HepG2 (cell line): ENCODE measurements around the gene CNTRL. TPM values are rescaled to one million over a fixed set of nuclear protein-coding genes. Genes with fewer than 3 reads are reported as not detected.

Source experiments
- ATAC-seq: fragments of 200-7000 bp; cut with Tn5 transposase; 3 replicates; pipeline ENCODE4 v1.9.1; 2020; ENCODE audit warnings: mild to moderate bottlenecking, moderate library complexity
- BruUV-seq: library from RNA; stranded (reverse); fragments of 400-500 nt; replicated peaks from 2 replicates; lab custom pipeline; 2021; lab: Mats Ljungman, UMichigan
- CTCF ChIA-PET: fragments of 300-600 bp; formaldehyde crosslinking; extraction: SDS; loops from one replicate; lab custom pipeline; 2021; ENCODE audit warnings: low total read pairs, inconsistent platforms, low intra/inter-chr PET ratio; lab: Yijun Ruan, JAX
- POLR2A ChIA-PET: fragments of 350-600 bp; sonication (Branson Sonifier 250); formaldehyde crosslinking; loops from one replicate; lab custom pipeline; 2020; ENCODE audit warnings: antibody characterized with exemption, inconsistent platforms; lab: Yijun Ruan, JAX
- DNase-seq: peaks from one replicate; pipeline ENCODE4 v3.0.0-alpha.2; 2015; ENCODE audit warnings: low spot score
- FAIRE-seq: peaks from 3 replicates; lab custom pipeline; 2011; peaks lifted over from hg19 to GRCh38; lab: Jason Lieb, UNC
- H2AFZ ChIP-seq: one replicate; pipeline ENCODE4 v1.6.1; 2011; ENCODE audit warnings: low read length, inconsistent platforms
- H3K27ac ChIP-seq: fragments of 300-600 bp; 3 replicates; pipeline ENCODE4 v1.8.0; 2011; ENCODE audit warnings: mixed run types, mild to moderate bottlenecking, mixed read lengths, low read length, inconsistent platforms; ENCODE audit not compliant: insufficient read depth; ENCODE audit errors: extremely low read length
- H3K27me3 ChIP-seq, 2 experiments: fragments of 200-600 bp in 1 of 2; 2 replicates in 1 of 2; 3 replicates in 1 of 2; pipeline versions ENCODE4 v1.6.0 to v1.8.0; 2011; ENCODE audit warnings: low read length in 2 of 2, mild to moderate bottlenecking in 2 of 2, moderate library complexity in 2 of 2, inconsistent platforms in 1 of 2; ENCODE audit not compliant: insufficient read depth in 2 of 2, control insufficient read depth in 1 of 2
- H3K36me3 ChIP-seq, 2 experiments: fragments of 200-600 bp in 1 of 2; replicated peaks in 1 of 2; 2 replicates in 1 of 2; 3 replicates in 1 of 2; pipeline versions ENCODE4 v1.5.1 to v1.8.0; 2011; ENCODE audit warnings: low read length in 2 of 2, inconsistent platforms in 1 of 2; ENCODE audit not compliant: insufficient read depth in 2 of 2, control insufficient read depth in 1 of 2
- H3K4me1 ChIP-seq: 2 replicates; pipeline ENCODE4 v1.5.1; 2012; ENCODE audit warnings: low read length, inconsistent platforms; ENCODE audit not compliant: insufficient read depth
- H3K4me2 ChIP-seq: 2 replicates; pipeline ENCODE4 v1.6.0; 2011; ENCODE audit warnings: low read depth, low read length, inconsistent platforms
- H3K4me3 ChIP-seq, 3 experiments: fragments of 200-600 bp in 1 of 3; sonication (generic), shearing (Covaris generic) in 1 of 3; replicated peaks in 1 of 3; 2 replicates each; pipeline ENCODE4 v1.5.1; 2011 to 2016; ENCODE audit warnings: low read length in 3 of 3, inconsistent platforms in 2 of 3, low read depth in 2 of 3, mild to moderate bottlenecking in 2 of 3, control low read depth in 1 of 3, mixed read lengths in 1 of 3; ENCODE audit not compliant: insufficient read depth in 1 of 3
- H3K79me2 ChIP-seq: one replicate; pipeline ENCODE4 v1.6.1; 2011; ENCODE audit warnings: low read length, inconsistent platforms; ENCODE audit not compliant: insufficient read depth
- H3K9ac ChIP-seq: 2 replicates; pipeline ENCODE4 v1.6.0; 2011; ENCODE audit warnings: mild to moderate bottlenecking, low read depth, low read length, inconsistent platforms; ENCODE audit not compliant: insufficient read depth
- H3K9me3 ChIP-seq: 2 replicates; pipeline ENCODE4 v1.5.1; 2012; ENCODE audit warnings: mild to moderate bottlenecking, low read length
- H4K20me1 ChIP-seq: 2 replicates; pipeline ENCODE4 v1.6.0; 2011; ENCODE audit warnings: inconsistent platforms, mild to moderate bottlenecking, low read length, moderate library complexity; ENCODE audit not compliant: insufficient read depth
- DNMT1 ChIP-seq: sonication (generic); formaldehyde crosslinking; IDR thresholded peaks from 2 replicates; pipeline ENCODE4 v1.5.1; 2020; ENCODE audit warnings: mild to moderate bottlenecking, missing genetic modification reagents
- HCFC1 ChIP-seq: fragments of 150-350 bp; IDR thresholded peaks from 2 replicates; pipeline ENCODE4 v1.6.1; 2014; ENCODE audit warnings: low read depth, low read length
- HNRNPL ChIP-seq: fragments of 200-400 bp; formaldehyde crosslinking; IDR thresholded peaks from 2 replicates; pipeline ENCODE4 v1.6.1; 2017; ENCODE audit warnings: mild to moderate bottlenecking, low read depth, low read length
- JARID2 ChIP-seq: sonication (generic); formaldehyde crosslinking; IDR thresholded peaks from 2 replicates; pipeline ENCODE4 v1.8.1; 2023; ENCODE audit warnings: missing genetic modification reagents, inconsistent platforms; ENCODE audit not compliant: insufficient replicate concordance
- MIER2 ChIP-seq: IDR thresholded peaks from 2 replicates; pipeline ENCODE4 v1.6.1; 2016; ENCODE audit warnings: missing biosample characterization, missing genetic modification reagents
- POLR2AphosphoS5 ChIP-seq: IDR thresholded peaks from 2 replicates; pipeline ENCODE4 v1.6.1; 2012; ENCODE audit warnings: low read depth, low read length
- SIX4 ChIP-seq: sonication (generic); formaldehyde crosslinking; IDR thresholded peaks from 2 replicates; pipeline ENCODE4 v1.4.0; 2020; ENCODE audit warnings: missing genetic modification reagents
- SP1 ChIP-seq, 2 experiments: fragments of 450-650 bp in 1 of 2; sonication (generic) in 1 of 2; formaldehyde crosslinking in 1 of 2; IDR thresholded peaks; 2 replicates each; pipeline versions ENCODE4 v1.4.0 to v1.6.1; 2016 to 2020; ENCODE audit warnings: missing genetic modification reagents in 1 of 2
- SRY ChIP-seq: sonication (generic); formaldehyde crosslinking; IDR thresholded peaks from 2 replicates; pipeline ENCODE4 v1.8.0; 2022; ENCODE audit warnings: mild to moderate bottlenecking, missing genetic modification reagents
- TFE3 ChIP-seq: IDR thresholded peaks from 2 replicates; pipeline ENCODE4 v1.6.1; 2016
- TRIM24 ChIP-seq: sonication (generic); formaldehyde crosslinking; IDR thresholded peaks from 2 replicates; pipeline ENCODE4 v1.8.0; 2022; ENCODE audit warnings: mild to moderate bottlenecking, missing genetic modification reagents
- ZFP36L1 ChIP-seq: sonication (generic); formaldehyde crosslinking; IDR thresholded peaks from 2 replicates; pipeline ENCODE4 v1.8.0; 2022; ENCODE audit warnings: mild to moderate bottlenecking, missing genetic modification reagents, moderate library complexity
- ZFY ChIP-seq: sonication (generic); formaldehyde crosslinking; IDR thresholded peaks from 2 replicates; pipeline ENCODE4 v1.4.0; 2020; ENCODE audit warnings: missing genetic modification reagents
- ZNF232 ChIP-seq: sonication (generic); formaldehyde crosslinking; IDR thresholded peaks from 2 replicates; pipeline ENCODE4 v1.4.0; 2020; ENCODE audit warnings: missing genetic modification reagents, borderline replicate concordance
- ZNF484 ChIP-seq: sonication (generic); formaldehyde crosslinking; IDR thresholded peaks from 2 replicates; pipeline ENCODE4 v1.5.1; 2020; ENCODE audit warnings: mild to moderate bottlenecking, low read depth, missing genetic modification reagents, borderline replicate concordance
- ZNF569 ChIP-seq: sonication (generic); formaldehyde crosslinking; IDR thresholded peaks from 2 replicates; pipeline ENCODE4 v1.5.0; 2020; ENCODE audit warnings: mild to moderate bottlenecking, missing genetic modification reagents, moderate library complexity, borderline replicate concordance
- WGBS: methylation state at CpG from one replicate; pipeline ENCODE4 v1.1.6; 2017; ENCODE audit warnings: low lambda C conversion rate; 5-methylcytosine and 5-hydroxymethylcytosine counted together
- in situ Hi-C: cut with HindIII; loops from 2 replicates; pipeline ENCODE4 v1.10.0; 2017; ENCODE audit warnings: low pct_unique_long_range_greater_than_20kb; ENCODE audit not compliant: extremely low pct_ligation_motif_present
- intact Hi-C: fragments of 100-400 bp; cut with micrococcal nuclease; formaldehyde crosslinking; loops from one replicate; pipeline ENCODE4 v1.10.0; 2022; ENCODE audit not compliant: unreplicated experiment
- polyA plus RNA-seq, 8 experiments: library from polyadenylated mRNA; depleted of rRNA in 3 of 8; stranded (reverse) in 7 of 8; unstranded in 1 of 8; fragments of >200 nt; fragmentation: Illumina TruSeq in 4 of 8; extraction: Trizol in 4 of 8; gene quantifications; 2 replicates each; pipeline versions ENCODE4 v1.2.1 to v1.2.3, GENCODE V29; 2011 to 2016; ENCODE audit warnings: low read depth in 4 of 8, missing spikeins in 1 of 8, mixed read lengths in 1 of 8; ENCODE audit not compliant: insufficient read depth in 1 of 8
- total RNA-seq, 5 experiments: library from RNA; depleted of rRNA; stranded (reverse); fragments of >200 nt; fragmentation: Illumina TruSeq; extraction: Trizol; gene quantifications; 2 replicates each; pipeline ENCODE4 v1.2.3, GENCODE V29; 2016; ENCODE audit warnings: low read depth in 1 of 5
- TF ChIP-seq, protein P1 (sequence below): sonication (generic); formaldehyde crosslinking; IDR thresholded peaks from 2 replicates; pipeline ENCODE4 v1.4.0; 2020; ENCODE audit warnings: missing genetic modification reagents
- TF ChIP-seq, protein P2 (sequence below): sonication (generic); formaldehyde crosslinking; conservative IDR thresholded peaks from 2 replicates; pipeline ENCODE4 v1.4.0; 2020; ENCODE audit warnings: missing genetic modification reagents

CNTRL gene
- total and polyA plus RNA-seq, 2 of the 13 experiments (the other 11 are each of a cell fraction or from before 2014, with no cell fraction given): 7.5 to 11.8 TPM

- no peak overlapping the region for H3K4me2 ChIP-seq
- H3K4me1 ChIP-seq: no peaks in the 10 kb centered on the region
- no peak for FAIRE-seq
- H3K9ac ChIP-seq: no peak overlapping the region
- no peak overlapping the region for H3K4me3 ChIP-seq
- no peak for ATAC-seq
- WGBS: 99% methylated on average over 2 of the region's 2 CpGs
- POLR2A ChIA-PET: no interaction called here
- peaks cover 4 to 45% of the 10 kb centered on the region in 2 experiments; a peak in 4 of 5 replicates for H3K36me3 ChIP-seq
- H3K27me3 ChIP-seq: no peaks in the 10 kb centered on the region
- TF ChIP-seq TRIM24 (CRISPR knock-in tag): no peak
- no peak for TF ChIP-seq POLR2AphosphoS5
- no peak for TF ChIP-seq MIER2 (CRISPR knock-in tag)
- TF ChIP-seq ZFP36L1: no peak
- no peak for TF ChIP-seq TFE3
- TF ChIP-seq DNMT1: no peak
- TF ChIP-seq, protein P1, sequence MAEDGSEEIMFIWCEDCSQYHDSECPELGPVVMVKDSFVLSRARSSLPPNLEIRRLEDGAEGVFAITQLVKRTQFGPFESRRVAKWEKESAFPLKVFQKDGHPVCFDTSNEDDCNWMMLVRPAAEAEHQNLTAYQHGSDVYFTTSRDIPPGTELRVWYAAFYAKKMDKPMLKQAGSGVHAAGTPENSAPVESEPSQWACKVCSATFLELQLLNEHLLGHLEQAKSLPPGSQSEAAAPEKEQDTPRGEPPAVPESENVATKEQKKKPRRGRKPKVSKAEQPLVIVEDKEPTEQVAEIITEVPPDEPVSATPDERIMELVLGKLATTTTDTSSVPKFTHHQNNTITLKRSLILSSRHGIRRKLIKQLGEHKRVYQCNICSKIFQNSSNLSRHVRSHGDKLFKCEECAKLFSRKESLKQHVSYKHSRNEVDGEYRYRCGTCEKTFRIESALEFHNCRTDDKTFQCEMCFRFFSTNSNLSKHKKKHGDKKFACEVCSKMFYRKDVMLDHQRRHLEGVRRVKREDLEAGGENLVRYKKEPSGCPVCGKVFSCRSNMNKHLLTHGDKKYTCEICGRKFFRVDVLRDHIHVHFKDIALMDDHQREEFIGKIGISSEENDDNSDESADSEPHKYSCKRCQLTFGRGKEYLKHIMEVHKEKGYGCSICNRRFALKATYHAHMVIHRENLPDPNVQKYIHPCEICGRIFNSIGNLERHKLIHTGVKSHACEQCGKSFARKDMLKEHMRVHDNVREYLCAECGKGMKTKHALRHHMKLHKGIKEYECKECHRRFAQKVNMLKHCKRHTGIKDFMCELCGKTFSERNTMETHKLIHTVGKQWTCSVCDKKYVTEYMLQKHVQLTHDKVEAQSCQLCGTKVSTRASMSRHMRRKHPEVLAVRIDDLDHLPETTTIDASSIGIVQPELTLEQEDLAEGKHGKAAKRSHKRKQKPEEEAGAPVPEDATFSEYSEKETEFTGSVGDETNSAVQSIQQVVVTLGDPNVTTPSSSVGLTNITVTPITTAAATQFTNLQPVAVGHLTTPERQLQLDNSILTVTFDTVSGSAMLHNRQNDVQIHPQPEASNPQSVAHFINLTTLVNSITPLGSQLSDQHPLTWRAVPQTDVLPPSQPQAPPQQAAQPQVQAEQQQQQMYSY: no peak
- TF ChIP-seq SP1 (IDR thresholded peaks at IDR 0.05): no peak
- no peak for TF ChIP-seq SP1 (CRISPR knock-in tag; IDR thresholded peaks at IDR 0.05)
- no peak for TF ChIP-seq ZNF569
- TF ChIP-seq ZFY (CRISPR knock-in tag): no peak
- TF ChIP-seq, protein P2, sequence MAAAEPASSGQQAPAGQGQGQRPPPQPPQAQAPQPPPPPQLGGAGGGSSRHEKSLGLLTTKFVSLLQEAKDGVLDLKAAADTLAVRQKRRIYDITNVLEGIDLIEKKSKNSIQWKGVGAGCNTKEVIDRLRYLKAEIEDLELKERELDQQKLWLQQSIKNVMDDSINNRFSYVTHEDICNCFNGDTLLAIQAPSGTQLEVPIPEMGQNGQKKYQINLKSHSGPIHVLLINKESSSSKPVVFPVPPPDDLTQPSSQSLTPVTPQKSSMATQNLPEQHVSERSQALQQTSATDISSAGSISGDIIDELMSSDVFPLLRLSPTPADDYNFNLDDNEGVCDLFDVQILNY: no peak
- TF ChIP-seq SRY: no peak
- TF ChIP-seq ZNF232 (CRISPR knock-in tag): no peak
- no peak for TF ChIP-seq SIX4 (CRISPR knock-in tag)
- TF ChIP-seq JARID2 (CRISPR knock-in tag): no peak
- no peak for TF ChIP-seq ZNF484 (CRISPR knock-in tag)
- TF ChIP-seq HNRNPL: no peak
- no peak for TF ChIP-seq HCFC1
- TF ChIP-seq, all 625 proteins: peak for 0
- Histone ChIP-seq H4K20me1 (0 out of 2 replicates have a peak, but pooled peaks cover 3% of the 10 kb centered on the region), H2AFZ (no peak overlapping the region), H3K79me2 (no peaks in the 10 kb centered on the region), H3K9me3 (no peaks in the 10 kb centered on the region), H3K27ac (no peak overlapping the region)
- in situ Hi-C loops (no loop called here), intact Hi-C loops (no loop called here)
- BruUV-seq: no TSS peak
- no peak for DNase-seq
- CTCF ChIA-PET: no interaction called here
These were observed 36.4 kb upstream of the CNTRL start for GRCh38 chr9:121038362-121038761.
